Endothelial cell of umbilical vein (primary cell): ENCODE results near the gene PARP8. TPM values are rescaled to one million over a fixed set of nuclear protein-coding genes. Genes with fewer than 3 reads are reported as not detected.

Experiments used
- BruUV-seq: library from RNA; stranded (reverse); fragments of 400-500 nt; replicated peaks from 2 replicates; lab custom pipeline; 2021; lab: Mats Ljungman, UMichigan
- CTCF ChIA-PET: fragments of 300-600, 350-600 bp; sonication (Branson Sonifier 250); formaldehyde crosslinking; loops from one replicate; lab custom pipeline; 2021; ENCODE audit warnings: antibody characterized with exemption, inconsistent platforms; lab: Charles Lee
- POLR2A ChIA-PET: fragments of 300-600, 350-600 bp; sonication (Branson Sonifier 250); formaldehyde crosslinking; loops from one replicate; lab custom pipeline; 2021; ENCODE audit warnings: antibody characterized with exemption, inconsistent platforms; lab: Charles Lee
- DNase-seq: peaks from one replicate; pipeline ENCODE4 v3.0.0-alpha.2; 2011; ENCODE audit warnings: low read depth, low spot score
- FAIRE-seq: peaks from 2 replicates; lab custom pipeline; 2011; peaks lifted over from hg19 to GRCh38; lab: Jason Lieb, UNC
- H2AFZ ChIP-seq: 2 replicates; pipeline ENCODE4 v1.6.0; 2012; ENCODE audit warnings: low read depth, low read length, control low read depth, inconsistent platforms
- H3K27ac ChIP-seq: 2 replicates; pipeline ENCODE4 v1.5.1; 2011; ENCODE audit warnings: low read depth, mild to moderate bottlenecking, control low read depth, low read length, moderate library complexity; ENCODE audit not compliant: insufficient read depth
- H3K27me3 ChIP-seq, 2 experiments: 2 replicates each; pipeline versions ENCODE4 v1.6.0 to v1.6.1; 2011; ENCODE audit warnings: low read length in 2 of 2, mixed read lengths in 1 of 2; ENCODE audit not compliant: control insufficient read depth in 2 of 2, insufficient read depth in 2 of 2
- H3K36me3 ChIP-seq, 2 experiments: 2 replicates in 1 of 2; 3 replicates in 1 of 2; pipeline ENCODE4 v1.5.1; 2011; ENCODE audit warnings: low read length in 2 of 2, mild to moderate bottlenecking in 1 of 2, moderate library complexity in 1 of 2; ENCODE audit not compliant: control insufficient read depth in 2 of 2, insufficient read depth in 2 of 2; ENCODE audit errors: extremely low read depth in 1 of 2
- H3K4me1 ChIP-seq: 3 replicates; pipeline ENCODE4 v1.5.1; 2011; ENCODE audit warnings: mild to moderate bottlenecking, low read length; ENCODE audit not compliant: control insufficient read depth, insufficient read depth; ENCODE audit errors: extremely low read depth
- H3K4me2 ChIP-seq: 2 replicates; pipeline ENCODE4 v1.6.1; 2011; ENCODE audit warnings: low read length, control low read depth, mixed read lengths; ENCODE audit not compliant: insufficient read depth
- H3K4me3 ChIP-seq, 3 experiments: fragments of 200-600 bp in 1 of 3; sonication (generic), shearing (Covaris generic) in 1 of 3; replicated peaks in 1 of 3; 2 replicates each; pipeline ENCODE4 v1.5.1; 2011 to 2016; ENCODE audit warnings: control low read depth in 3 of 3, low read length in 3 of 3, mild to moderate bottlenecking in 2 of 3, inconsistent platforms in 1 of 3, low read depth in 1 of 3, moderate library complexity in 1 of 3; ENCODE audit not compliant: insufficient read depth in 1 of 3
- H3K79me2 ChIP-seq: 2 replicates; pipeline ENCODE4 v1.6.0; 2012; ENCODE audit warnings: low read length, inconsistent platforms; ENCODE audit not compliant: control insufficient read depth, insufficient read depth
- H3K9ac ChIP-seq: replicated peaks from 2 replicates; pipeline ENCODE3; 2011; ENCODE audit warnings: low read length, control low read depth; ENCODE audit not compliant: insufficient read depth; ENCODE audit errors: extremely low read depth
- H3K9me1 ChIP-seq: replicated peaks from 3 replicates; pipeline ENCODE4 v1.6.0; 2011; ENCODE audit warnings: mild to moderate bottlenecking, low read length; ENCODE audit not compliant: control insufficient read depth, insufficient read depth; ENCODE audit errors: extremely low read depth
- H3K9me3 ChIP-seq: replicated peaks from 2 replicates; pipeline ENCODE4 v1.5.1; 2012; ENCODE audit warnings: low read length, inconsistent platforms; ENCODE audit not compliant: control insufficient read depth, insufficient read depth
- H4K20me1 ChIP-seq: replicated peaks from 2 replicates; pipeline ENCODE3; 2011; ENCODE audit warnings: mild to moderate bottlenecking, low read length; ENCODE audit not compliant: control insufficient read depth, insufficient read depth; ENCODE audit errors: extremely low read depth
- EZH2 ChIP-seq: IDR thresholded peaks from 2 replicates; pipeline ENCODE4 v1.6.1; 2012; ENCODE audit warnings: borderline replicate concordance, low read depth, mild to moderate bottlenecking, moderate library complexity, low read length, inconsistent platforms; ENCODE audit not compliant: severe bottlenecking
- GATA2 ChIP-seq: IDR thresholded peaks from 2 replicates; pipeline ENCODE4 v1.7.0; 2011; ENCODE audit warnings: low read depth, mild to moderate bottlenecking, moderate library complexity, mixed read lengths, low read length; ENCODE audit not compliant: insufficient read length, insufficient read depth
- JUN ChIP-seq: IDR thresholded peaks from 2 replicates; pipeline ENCODE4 v1.6.1; 2011; ENCODE audit warnings: borderline replicate concordance, low read depth; ENCODE audit not compliant: insufficient read length, insufficient read depth
- MYC ChIP-seq: IDR thresholded peaks from one replicate; pipeline ENCODE4 v1.6.1; 2011; ENCODE audit warnings: mild to moderate bottlenecking, low read depth, low read length
- POLR2A ChIP-seq: IDR thresholded peaks from 2 replicates; pipeline ENCODE4 v1.6.1; 2012; ENCODE audit warnings: low read depth, mild to moderate bottlenecking, control low read depth, low read length
- dilution Hi-C: fragments of 300-500 bp; cut with MboI; formaldehyde crosslinking; loops from one replicate; pipeline ENCODE4 v1.15.0; 2019; ENCODE audit warnings: low sequenced_read_pairs; ENCODE audit not compliant: extremely low pct_ligation_motif_present
- intact Hi-C: fragments of 100-400 bp; cut with micrococcal nuclease; formaldehyde crosslinking; loops from one replicate; pipeline ENCODE4 v1.10.0; 2022
- polyA plus RNA-seq, 4 experiments: library from polyadenylated mRNA; depleted of rRNA in 3 of 4; stranded (reverse) in 3 of 4; unstranded in 1 of 4; fragments of >200 nt; gene quantifications; 2 replicates each; pipeline versions ENCODE4 v1.2.1 to v1.2.3, GENCODE V29; 2011 to 2012; ENCODE audit warnings: missing spikeins in 1 of 4
- total RNA-seq: library from RNA; stranded (reverse); gene quantifications from 2 replicates; pipeline ENCODE4 v1.2.3, GENCODE V29; 2021
- TF ChIP-seq, protein P1 (sequence below): IDR thresholded peaks from 2 replicates; pipeline ENCODE4 v1.6.1; 2011; ENCODE audit not compliant: insufficient read depth, insufficient read length
- TF ChIP-seq, protein P2 (sequence below), 2 donors: IDR thresholded peaks; 1 replicate in 1 of 2; 2 replicates in 1 of 2; pipeline ENCODE4 v1.5.1; 2011; ENCODE audit warnings: low read length in 2 of 2, mild to moderate bottlenecking in 2 of 2, moderate library complexity in 2 of 2, control low read depth in 1 of 2, inconsistent platforms in 1 of 2, low read depth in 1 of 2; ENCODE audit not compliant: insufficient read depth in 1 of 2; ENCODE audit errors: extremely low read depth in 1 of 2

PARP8 gene
- total and polyA plus RNA-seq, 2 donors (not counting 3 experiments of a cell fraction or from before 2014, with no cell fraction given), result 0.03 to 0.60 TPM

DNA sequence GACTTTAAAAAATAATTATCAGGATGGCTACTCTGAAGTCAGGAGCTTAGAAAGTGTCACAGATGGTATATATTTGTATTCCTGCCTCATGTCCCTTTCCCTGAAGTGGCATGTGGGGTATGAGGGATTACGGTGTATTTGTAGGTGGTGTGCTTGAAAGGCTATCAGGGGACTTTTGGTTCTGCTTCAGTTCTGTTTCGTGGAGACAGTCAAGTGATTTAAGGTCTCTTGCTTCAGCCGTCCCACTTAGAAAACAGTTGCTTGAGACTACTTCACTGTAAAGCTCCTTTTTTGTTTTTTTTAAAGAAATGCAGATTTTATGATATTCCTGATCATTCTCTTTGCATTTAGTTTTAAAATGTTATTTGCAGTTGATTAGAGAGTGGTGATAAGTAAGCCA, 18.3 kb downstream of the PARP8 start:
- no peak for FAIRE-seq
- Histone ChIP-seq H3K27me3 (no peaks in the 10 kb centered on the region), H3K4me1 (no peaks in the 10 kb centered on the region), H3K9ac (no peak overlapping the region), H3K9me1 (no peaks in the 10 kb centered on the region), H4K20me1 (no peaks in the 10 kb centered on the region), H3K4me2 (no peak overlapping the region), H3K27ac (no peak overlapping the region), H3K79me2 (no peaks in the 10 kb centered on the region), H3K4me3 (no peak overlapping the region), H2AFZ (no peak overlapping the region), H3K9me3 (no peaks in the 10 kb centered on the region), H3K36me3 (no peaks in the 10 kb centered on the region)
- no peak for DNase-seq
- ChIA-PET POLR2A (no interaction called here), CTCF (no interaction called here)
- BruUV-seq, result no TSS peak
- intact Hi-C loops, result no loop called here
- dilution Hi-C loops, result no loop called here
- TF ChIP-seq EZH2, result no peak
- TF ChIP-seq, protein P1, sequence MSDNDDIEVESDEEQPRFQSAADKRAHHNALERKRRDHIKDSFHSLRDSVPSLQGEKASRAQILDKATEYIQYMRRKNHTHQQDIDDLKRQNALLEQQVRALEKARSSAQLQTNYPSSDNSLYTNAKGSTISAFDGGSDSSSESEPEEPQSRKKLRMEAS, result no peak
- TF ChIP-seq POLR2A, result no peak
- TF ChIP-seq MYC, result no peak
- no peak for TF ChIP-seq JUN
- TF ChIP-seq, protein P2, sequence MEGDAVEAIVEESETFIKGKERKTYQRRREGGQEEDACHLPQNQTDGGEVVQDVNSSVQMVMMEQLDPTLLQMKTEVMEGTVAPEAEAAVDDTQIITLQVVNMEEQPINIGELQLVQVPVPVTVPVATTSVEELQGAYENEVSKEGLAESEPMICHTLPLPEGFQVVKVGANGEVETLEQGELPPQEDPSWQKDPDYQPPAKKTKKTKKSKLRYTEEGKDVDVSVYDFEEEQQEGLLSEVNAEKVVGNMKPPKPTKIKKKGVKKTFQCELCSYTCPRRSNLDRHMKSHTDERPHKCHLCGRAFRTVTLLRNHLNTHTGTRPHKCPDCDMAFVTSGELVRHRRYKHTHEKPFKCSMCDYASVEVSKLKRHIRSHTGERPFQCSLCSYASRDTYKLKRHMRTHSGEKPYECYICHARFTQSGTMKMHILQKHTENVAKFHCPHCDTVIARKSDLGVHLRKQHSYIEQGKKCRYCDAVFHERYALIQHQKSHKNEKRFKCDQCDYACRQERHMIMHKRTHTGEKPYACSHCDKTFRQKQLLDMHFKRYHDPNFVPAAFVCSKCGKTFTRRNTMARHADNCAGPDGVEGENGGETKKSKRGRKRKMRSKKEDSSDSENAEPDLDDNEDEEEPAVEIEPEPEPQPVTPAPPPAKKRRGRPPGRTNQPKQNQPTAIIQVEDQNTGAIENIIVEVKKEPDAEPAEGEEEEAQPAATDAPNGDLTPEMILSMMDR (IDR thresholded peaks at IDR 0.05; ENCODE audit: extremely low read depth in 1 of 2, insufficient read depth in 1 of 2, low read depth in 1 of 2, low read length in 2 of 2), result no peak

- H3K4me1 ChIP-seq, result no peaks in the 10 kb centered on the region
- DNase-seq (no peak), FAIRE-seq (no peak)
- no peak overlapping the region for H3K9ac ChIP-seq
- H3K9me1 ChIP-seq, result no peaks in the 10 kb centered on the region
- dilution Hi-C loops, result no loop called here
- H2AFZ ChIP-seq, result no peak overlapping the region
- H3K27ac ChIP-seq, result no peak overlapping the region
- no peaks in the 10 kb centered on the region for H3K36me3 ChIP-seq
- H4K20me1 ChIP-seq, result no peaks in the 10 kb centered on the region
- H3K4me3 ChIP-seq, result no peak overlapping the region
- H3K4me2 ChIP-seq, result no peak overlapping the region
- ChIA-PET CTCF (no interaction called here), POLR2A (no interaction called here)
- H3K27me3 ChIP-seq, result no peaks in the 10 kb centered on the region
- intact Hi-C loops, result no loop called here
- TF ChIP-seq GATA2, result no peak
- no peak for TF ChIP-seq MYC
- no TSS peak for BruUV-seq
- H3K79me2 ChIP-seq, result no peaks in the 10 kb centered on the region
- no peaks in the 10 kb centered on the region for H3K9me3 ChIP-seq
These were observed 21.1 kb downstream of the PARP8 start for GRCh38 chr5:50687548-50687947.
